Neutrophil (primary cell): Measurements from ENCODE around the gene SPTBN2.

ENCODE experiments used
- H3K27ac ChIP-seq: fragments of 200-600 bp; sonication (generic); 2 replicates; pipeline ENCODE4 v1.5.1; 2016; ENCODE audit warnings: mild to moderate bottlenecking, moderate library complexity
- H3K27me3 ChIP-seq: fragments of 200-600 bp; sonication (generic); 2 replicates; pipeline ENCODE4 v1.6.0; 2016; ENCODE audit warnings: mild to moderate bottlenecking
- H3K36me3 ChIP-seq: fragments of 200-600 bp; sonication (generic); 2 replicates; pipeline ENCODE4 v1.5.1; 2017
- H3K4me1 ChIP-seq, 2 experiments: fragments of 200-600 bp in 1 of 2; sonication (generic) in 1 of 2; 1 replicate in 1 of 2; 2 replicates in 1 of 2; pipeline versions ENCODE4 v1.5.1 to v1.6.1; 2013 to 2016; ENCODE audit warnings: low read depth in 1 of 2, low read length in 1 of 2, mild to moderate bottlenecking in 1 of 2, moderate library complexity in 1 of 2; ENCODE audit not compliant: control insufficient read depth in 1 of 2, insufficient read depth in 1 of 2
- H3K4me3 ChIP-seq, 2 experiments: fragments of 200-600 bp in 1 of 2; sonication (generic) in 1 of 2; 1 replicate in 1 of 2; 2 replicates in 1 of 2; pipeline ENCODE4 v1.5.1; 2013 to 2016; ENCODE audit warnings: low read depth in 1 of 2, low read length in 1 of 2, mild to moderate bottlenecking in 1 of 2, moderate library complexity in 1 of 2
- H3K9me3 ChIP-seq: fragments of 200-600 bp; sonication (generic); 2 replicates; pipeline ENCODE4 v1.5.1; 2016
- CTCF ChIP-seq: fragments of 200-600 bp; sonication (generic); IDR thresholded peaks from 2 replicates; pipeline ENCODE4 v1.5.1; 2016; ENCODE audit warnings: antibody characterized with exemption

SPTBN2 gene

DNA sequence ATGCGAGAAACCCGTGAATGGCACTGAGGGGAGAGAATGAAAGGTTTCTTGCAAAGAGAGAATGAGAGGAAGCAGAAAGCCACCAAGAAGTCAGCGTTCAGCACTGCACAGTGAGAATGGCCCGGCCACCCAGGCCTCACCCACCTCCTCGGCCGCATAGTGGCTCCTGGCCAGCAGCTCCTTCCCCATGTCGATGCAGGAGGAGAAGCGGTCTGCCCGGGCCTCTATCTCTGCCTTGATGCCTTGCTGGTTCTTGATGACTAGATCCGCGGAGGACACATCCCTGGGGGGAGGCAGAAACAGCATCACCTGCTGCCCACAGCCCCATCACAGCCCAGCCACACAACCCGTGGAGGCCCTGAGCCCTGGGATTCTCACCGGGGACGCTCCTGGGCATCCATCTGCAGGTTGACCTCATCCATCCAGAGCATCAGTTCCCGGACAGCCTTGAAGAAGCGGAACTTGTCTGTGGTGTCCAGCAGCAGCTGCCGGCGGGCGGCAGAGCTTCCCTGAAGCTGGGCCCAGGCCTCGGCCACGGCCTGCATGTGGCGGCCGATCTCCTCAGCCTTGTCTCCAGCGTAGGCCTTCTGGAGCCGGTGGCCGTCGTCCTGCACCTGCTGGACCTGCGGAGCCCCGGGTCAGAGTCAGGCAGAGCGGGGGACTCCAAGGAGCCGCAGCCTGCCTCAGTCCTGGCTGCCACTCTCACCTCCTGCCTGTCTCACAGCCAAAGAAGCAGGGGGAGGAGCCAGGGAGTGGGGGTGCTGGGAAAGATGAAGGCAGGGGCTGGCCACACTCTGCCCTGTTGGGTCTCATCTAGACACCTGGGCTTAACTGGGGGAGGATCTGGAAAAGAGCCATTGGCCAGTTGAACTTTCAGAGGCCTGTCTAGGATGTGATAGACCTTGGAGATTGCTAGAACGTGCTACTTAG is 39.1 kb downstream of the SPTBN2 start:
- no peaks in the 10 kb centered on the region for H3K9me3 ChIP-seq
- no peaks in the 10 kb centered on the region for H3K27me3 ChIP-seq
- no peaks in the 10 kb centered on the region for H3K4me1 ChIP-seq
- no peak overlapping the region for H3K27ac ChIP-seq
- H3K36me3 ChIP-seq, result no peaks in the 10 kb centered on the region
- no peak for TF ChIP-seq CTCF
- H3K4me3 ChIP-seq, result no peak overlapping the region

DNA sequence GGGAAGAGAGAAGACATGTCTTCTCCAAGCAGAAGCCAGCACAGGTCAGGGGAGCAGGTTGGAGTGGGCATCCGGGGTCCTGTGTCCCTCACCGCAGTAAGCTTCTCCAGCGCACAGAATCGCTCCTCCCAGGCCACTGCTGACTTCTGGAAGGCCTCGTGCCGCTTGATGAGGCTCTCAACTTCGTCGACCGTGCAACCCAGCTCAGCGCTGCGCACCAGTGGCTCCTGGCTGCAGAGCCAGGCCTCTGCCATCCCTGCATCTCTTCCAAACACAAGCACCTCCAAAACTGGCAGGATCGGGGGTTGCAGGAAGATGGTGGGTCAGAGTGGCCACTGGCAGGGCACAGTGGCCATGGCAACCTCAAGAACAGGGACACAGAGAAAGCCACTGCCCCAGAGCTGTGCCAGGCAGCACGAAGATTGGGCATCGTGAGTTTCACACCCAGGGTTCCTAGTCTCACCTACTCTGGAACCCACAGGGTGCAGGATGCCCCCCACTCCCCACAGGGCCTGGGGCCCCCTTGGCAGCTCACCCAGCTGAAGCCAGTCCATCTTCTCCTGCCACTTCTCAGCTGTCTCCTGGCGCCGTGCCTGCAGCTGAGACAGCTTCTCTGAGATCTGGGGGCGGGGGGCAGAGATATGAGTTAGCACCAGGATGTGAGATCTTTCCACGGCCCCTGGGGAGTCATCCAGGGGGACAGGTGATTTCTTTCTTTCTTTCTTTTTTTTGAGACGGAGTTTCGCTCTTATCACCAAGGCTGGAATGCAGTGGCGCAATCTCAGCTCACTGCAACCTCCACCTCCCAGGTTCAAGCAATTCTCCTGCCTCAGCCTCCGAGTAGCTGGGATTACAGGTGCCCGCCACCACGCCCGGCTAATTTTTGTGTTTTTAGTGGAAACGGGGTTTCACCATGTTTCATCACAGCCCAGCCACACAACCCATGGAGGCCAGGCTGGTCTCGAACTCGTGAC is 40.2 kb downstream of the SPTBN2 start:
- Histone ChIP-seq H3K36me3 (no peaks in the 10 kb centered on the region), H3K4me3 (no peak overlapping the region), H3K27ac (no peak overlapping the region), H3K4me1 (no peaks in the 10 kb centered on the region), H3K9me3 (no peaks in the 10 kb centered on the region), H3K27me3 (no peaks in the 10 kb centered on the region)
- no peak for TF ChIP-seq CTCF

- Histone ChIP-seq H3K4me1 (no peaks in the 10 kb centered on the region), H3K4me3 (no peak overlapping the region), H3K27me3 (no peaks in the 10 kb centered on the region), H3K27ac (no peak overlapping the region), H3K9me3 (no peaks in the 10 kb centered on the region), H3K36me3 (no peaks in the 10 kb centered on the region)
- TF ChIP-seq CTCF, result no peak
Observed at GRCh38 chr11:66687831-66688281, 41.2 kb downstream of the SPTBN2 start.

GRCh38 chr11:66686801-66687750 is 41.9 kb downstream of the SPTBN2 start:
- H3K27me3 ChIP-seq, result no peaks in the 10 kb centered on the region

More at GRCh38 chr11:66686801-66687750, 41.9 kb downstream of the SPTBN2 start:
- no peak for TF ChIP-seq CTCF
- H3K4me1 ChIP-seq, result no peaks in the 10 kb centered on the region
- H3K36me3 ChIP-seq, result no peaks in the 10 kb centered on the region
- no peaks in the 10 kb centered on the region for H3K9me3 ChIP-seq
- no peak overlapping the region for H3K27ac ChIP-seq
- H3K4me3 ChIP-seq, result no peak overlapping the region
